Activated CD8-positive, alpha-beta memory T cell treated with anti-CD3 and anti-CD28 coated beads, Interleukin-2, amount 10 ng/mL, durations not matched to agents 7 days and 5 days (primary cell): ENCODE results near the gene FTO. TPM values are rescaled to one million over a fixed set of nuclear protein-coding genes. Genes with fewer than 3 reads are reported as not detected.
A peak's percentile ranks its signal among the peaks of the same experiment; 100 is the strongest.

Experiments
- ATAC-seq: fragments of 150-1000 bp; cut with Tn5 transposase; one replicate; pipeline ENCODE4 v1.10.0; 2021; ENCODE audit warnings: moderate library complexity
- CTCF ChIA-PET: fragments of 350-600 bp; sonication (Branson Sonifier 250); formaldehyde crosslinking; loops from one replicate; lab custom pipeline; 2021; ENCODE audit warnings: antibody characterized with exemption; lab: Charles Lee
- DNase-seq: peaks from one replicate; pipeline ENCODE4 v3.0.0-alpha.2; 2020
- H3K27ac Mint-ChIP-seq: one replicate; pipeline ENCODE4 v1.8.0; 2021; ENCODE audit warnings: mild to moderate bottlenecking, mixed read lengths
- H3K27me3 Mint-ChIP-seq: one replicate; pipeline ENCODE4 v1.8.0; 2021; ENCODE audit warnings: mixed read lengths
- H3K36me3 Mint-ChIP-seq: one replicate; pipeline ENCODE4 v1.8.0; 2021; ENCODE audit warnings: mild to moderate bottlenecking, mixed read lengths
- H3K4me1 Mint-ChIP-seq: one replicate; pipeline ENCODE4 v1.8.0; 2021; ENCODE audit warnings: mixed read lengths
- H3K4me3 Mint-ChIP-seq: one replicate; pipeline ENCODE4 v1.8.0; 2021; ENCODE audit warnings: mild to moderate bottlenecking, moderate library complexity, mixed read lengths
- H3K9me3 Mint-ChIP-seq: one replicate; pipeline ENCODE4 v1.8.0; 2022; ENCODE audit warnings: low read depth, mixed read lengths
- total RNA-seq, 2 experiments: library from RNA; stranded (reverse); gene quantifications; one replicate each; pipeline ENCODE4 v1.2.3, GENCODE V29; 2021

FTO gene
- total RNA-seq, 2 experiments from 2014 or later, result 47.4 to 57.7 TPM

GRCh38 chr16:54193013-54193664 lies 489.2 kb downstream of the FTO start:
- Mint-ChIP-seq H3K36me3 (no peaks in the 10 kb centered on the region), H3K4me1 (peaks cover 2% of the 10 kb centered on the region), H3K27me3 (peaks cover 2% of the 10 kb centered on the region), H3K4me3 (no peak overlapping the region), H3K27ac (no peak overlapping the region), H3K9me3 (peaks cover 3% of the 10 kb centered on the region)
- ATAC-seq (no peak), DNase-seq (no peak)
- CTCF ChIA-PET, result no interaction called here

GRCh38 chr16:54193665-54194333 lies 489.8 kb downstream of the FTO start:
- no peaks in the 10 kb centered on the region for H3K36me3 Mint-ChIP-seq
- H3K4me1 Mint-ChIP-seq, result peaks cover 2% of the 10 kb centered on the region
- no peak overlapping the region for H3K27ac Mint-ChIP-seq
- H3K27me3 Mint-ChIP-seq, result no peaks in the 10 kb centered on the region
- H3K4me3 Mint-ChIP-seq, result no peak overlapping the region
- ATAC-seq (peak; percentile 60), DNase-seq (peak; percentile 54)
- CTCF ChIA-PET, result no interaction called here
- peaks cover 3% of the 10 kb centered on the region for H3K9me3 Mint-ChIP-seq

GRCh38 chr16:54194334-54194743 lies 490.4 kb downstream of the FTO start:
- H3K36me3 Mint-ChIP-seq, result no peaks in the 10 kb centered on the region
- no peak for ATAC-seq
- DNase-seq, result no peak
- peaks cover 3% of the 10 kb centered on the region for H3K9me3 Mint-ChIP-seq
- H3K27me3 Mint-ChIP-seq, result no peaks in the 10 kb centered on the region
- no peak overlapping the region for H3K4me3 Mint-ChIP-seq
- H3K4me1 Mint-ChIP-seq, result peaks cover 2% of the 10 kb centered on the region
- H3K27ac Mint-ChIP-seq, result no peak overlapping the region
- CTCF ChIA-PET, result no interaction called here

- CTCF ChIA-PET, result no interaction called here
- DNase-seq (no peak), ATAC-seq (no peak)
- Mint-ChIP-seq H3K27ac (no peak overlapping the region), H3K36me3 (no peaks in the 10 kb centered on the region), H3K27me3 (no peaks in the 10 kb centered on the region), H3K9me3 (peaks cover 3% of the 10 kb centered on the region), H3K4me3 (no peak overlapping the region), H3K4me1 (peaks cover 2% of the 10 kb centered on the region)
These were observed 493.8 kb downstream of the FTO start for GRCh38 chr16:54197758-54198157.

GRCh38 chr16:54199487-54200160 lies 495.7 kb downstream of the FTO start:
- no peaks in the 10 kb centered on the region for H3K9me3 Mint-ChIP-seq
- H3K27ac Mint-ChIP-seq, result no peak overlapping the region
- H3K4me3 Mint-ChIP-seq, result no peak overlapping the region
- DNase-seq (no peak), ATAC-seq (no peak)
- CTCF ChIA-PET, result no interaction called here
- H3K4me1 Mint-ChIP-seq, result no peaks in the 10 kb centered on the region
- H3K36me3 Mint-ChIP-seq, result no peaks in the 10 kb centered on the region
- no peaks in the 10 kb centered on the region for H3K27me3 Mint-ChIP-seq

- no peak overlapping the region for H3K4me3 Mint-ChIP-seq
- ATAC-seq, result no peak
- CTCF ChIA-PET, result no interaction called here
- H3K9me3 Mint-ChIP-seq, result no peaks in the 10 kb centered on the region
- H3K4me1 Mint-ChIP-seq, result no peaks in the 10 kb centered on the region
- no peaks in the 10 kb centered on the region for H3K36me3 Mint-ChIP-seq
- DNase-seq, result no peak
- H3K27me3 Mint-ChIP-seq, result no peaks in the 10 kb centered on the region
- no peak overlapping the region for H3K27ac Mint-ChIP-seq
These were observed 496.2 kb downstream of the FTO start for GRCh38 chr16:54200161-54200534.

GRCh38 chr16:54200720-54201119 lies 496.8 kb downstream of the FTO start:
- H3K36me3 Mint-ChIP-seq, result no peaks in the 10 kb centered on the region
- no peaks in the 10 kb centered on the region for H3K9me3 Mint-ChIP-seq
- H3K27me3 Mint-ChIP-seq, result no peaks in the 10 kb centered on the region
- DNase-seq (no peak), ATAC-seq (no peak)
- CTCF ChIA-PET, result no interaction called here
- H3K4me3 Mint-ChIP-seq, result no peak overlapping the region
- no peaks in the 10 kb centered on the region for H3K4me1 Mint-ChIP-seq
- no peak overlapping the region for H3K27ac Mint-ChIP-seq

GRCh38 chr16:54201200-54201599 lies 497.2 kb downstream of the FTO start:
- Mint-ChIP-seq H3K4me1 (no peaks in the 10 kb centered on the region), H3K27me3 (no peaks in the 10 kb centered on the region), H3K36me3 (no peaks in the 10 kb centered on the region), H3K9me3 (no peaks in the 10 kb centered on the region), H3K27ac (no peak overlapping the region), H3K4me3 (no peak overlapping the region)
- CTCF ChIA-PET, result no interaction called here
- DNase-seq, result no peak
- no peak for ATAC-seq

Other genes with a start within 250 kb of the FTO start
- gene AKTIP, start 200.9 kb upstream of the FTO start, total RNA-seq, result 10 to 100 TPM; 39.7 to 45.8 TPM
- 1 to 10 TPM; 5.6 to 6.9 TPM for gene RPGRIP1L, start 297 bp upstream of the FTO start, total RNA-seq